GM19463 (cell line): ENCODE measurements around the gene F13A1.

ENCODE experiments used
- ATAC-seq: cut with Tn5 transposase; IDR thresholded peaks from one replicate; pipeline ENCODE4 v1.9.1; 2021; ENCODE audit warnings: mild to moderate bottlenecking, moderate library complexity; ENCODE audit not compliant: unreplicated experiment

The F13A1 gene

DNA sequence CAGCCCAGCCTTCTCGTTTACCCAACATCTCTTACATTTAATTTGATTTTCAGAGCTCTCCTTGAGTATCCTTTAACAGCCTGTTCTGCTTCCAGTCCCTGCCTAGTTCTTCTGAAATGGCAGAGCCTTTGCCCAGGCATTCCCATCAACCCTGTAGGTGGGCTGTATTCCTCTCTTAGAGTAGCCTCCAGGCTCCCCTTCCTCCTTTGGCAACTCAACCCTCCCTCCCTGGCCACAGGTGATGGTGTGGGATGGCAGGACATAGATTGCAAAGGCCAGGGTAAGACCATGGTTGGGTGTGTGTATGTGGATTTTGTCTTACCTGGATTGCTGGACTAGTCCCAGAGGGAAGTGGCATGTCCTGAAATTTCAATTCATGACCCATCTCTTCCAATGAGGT is 125.4 kb downstream of the F13A1 start:
- ATAC-seq = no peak

DNA sequence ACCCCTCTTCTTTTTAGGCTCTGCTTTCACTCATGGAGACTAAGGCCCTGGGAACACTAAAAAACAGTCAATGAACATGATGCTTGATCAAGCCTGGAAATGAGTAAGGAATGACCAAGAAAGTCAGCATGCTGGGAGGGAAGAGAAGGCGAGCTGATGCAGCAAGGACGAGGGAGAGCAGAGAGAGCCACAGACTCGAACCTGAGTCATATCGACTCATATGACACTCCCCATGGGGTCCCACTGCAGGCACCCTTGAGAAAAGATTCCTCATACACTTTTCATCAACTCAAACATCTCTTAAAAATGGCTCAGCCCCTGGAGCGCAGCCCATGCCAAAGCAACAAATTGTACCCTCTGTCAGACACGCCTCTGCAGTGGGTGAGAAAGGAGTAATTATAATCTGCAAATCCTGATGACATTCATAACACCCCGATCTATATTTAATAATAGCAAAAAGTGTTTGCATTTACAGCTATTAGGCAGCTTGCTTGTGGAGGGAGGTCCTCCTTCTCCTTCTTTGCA is 127.2 kb downstream of the F13A1 start:
- ATAC-seq = no peak

DNA sequence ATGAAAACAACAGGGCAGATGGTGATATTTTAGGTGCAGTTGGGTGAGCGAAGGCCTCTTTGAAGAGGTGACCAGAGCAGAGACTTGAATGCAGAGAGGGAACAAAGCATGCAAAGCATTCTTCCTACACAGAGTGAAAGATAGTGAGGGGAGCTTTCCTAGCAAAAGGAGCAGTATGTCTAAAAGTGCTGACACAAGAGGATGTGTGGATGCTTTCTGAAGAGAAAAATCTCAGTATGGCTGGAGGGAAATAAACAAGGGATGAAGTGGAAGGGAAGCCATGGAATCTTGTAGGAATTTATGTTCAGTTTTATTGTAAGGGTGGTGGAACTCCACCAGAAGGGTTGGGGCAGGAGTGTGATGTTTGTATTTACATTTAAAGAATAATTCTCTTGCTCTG is 128.6 kb downstream of the F13A1 start:
- no peak for ATAC-seq

DNA sequence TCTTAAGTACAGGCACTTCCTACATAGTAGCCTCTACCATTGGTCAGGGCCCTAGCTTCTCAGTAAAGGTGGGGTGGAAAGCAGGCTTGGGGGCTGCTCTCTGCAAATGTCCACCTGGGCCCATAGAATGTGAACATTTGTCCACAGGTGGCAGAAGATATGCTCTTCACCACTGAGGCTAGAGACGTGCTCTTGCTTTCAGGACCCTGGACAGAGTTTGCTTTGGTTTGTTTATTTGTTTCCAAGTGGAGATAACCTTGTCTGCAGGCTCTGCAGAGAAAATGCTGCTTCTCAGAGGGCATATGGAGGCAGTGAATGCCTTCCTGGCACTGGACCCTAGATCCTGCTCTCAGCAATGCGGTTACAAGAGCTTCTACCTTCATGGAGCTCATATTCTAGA is 129.0 kb downstream of the F13A1 start:
- no peak for ATAC-seq

DNA sequence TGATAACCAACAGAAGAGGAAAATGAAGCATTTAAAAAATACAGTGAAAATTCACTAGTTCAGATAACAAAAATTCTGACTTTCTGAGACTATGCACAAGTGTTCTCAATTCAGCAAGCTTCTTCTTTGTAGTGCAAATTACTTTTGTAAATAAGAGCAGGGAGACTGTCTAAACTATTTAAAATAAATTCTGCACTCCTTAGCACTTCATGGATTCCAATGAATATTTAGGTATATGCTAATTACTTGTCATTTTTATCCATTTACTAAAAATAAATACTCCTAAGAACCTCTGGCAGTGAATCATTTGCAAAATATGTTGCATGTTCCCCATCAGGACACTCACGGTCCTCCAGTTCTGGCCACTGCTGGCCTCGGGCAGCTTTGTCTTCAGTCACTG is 139.8 kb downstream of the F13A1 start:
- ATAC-seq = no peak

DNA sequence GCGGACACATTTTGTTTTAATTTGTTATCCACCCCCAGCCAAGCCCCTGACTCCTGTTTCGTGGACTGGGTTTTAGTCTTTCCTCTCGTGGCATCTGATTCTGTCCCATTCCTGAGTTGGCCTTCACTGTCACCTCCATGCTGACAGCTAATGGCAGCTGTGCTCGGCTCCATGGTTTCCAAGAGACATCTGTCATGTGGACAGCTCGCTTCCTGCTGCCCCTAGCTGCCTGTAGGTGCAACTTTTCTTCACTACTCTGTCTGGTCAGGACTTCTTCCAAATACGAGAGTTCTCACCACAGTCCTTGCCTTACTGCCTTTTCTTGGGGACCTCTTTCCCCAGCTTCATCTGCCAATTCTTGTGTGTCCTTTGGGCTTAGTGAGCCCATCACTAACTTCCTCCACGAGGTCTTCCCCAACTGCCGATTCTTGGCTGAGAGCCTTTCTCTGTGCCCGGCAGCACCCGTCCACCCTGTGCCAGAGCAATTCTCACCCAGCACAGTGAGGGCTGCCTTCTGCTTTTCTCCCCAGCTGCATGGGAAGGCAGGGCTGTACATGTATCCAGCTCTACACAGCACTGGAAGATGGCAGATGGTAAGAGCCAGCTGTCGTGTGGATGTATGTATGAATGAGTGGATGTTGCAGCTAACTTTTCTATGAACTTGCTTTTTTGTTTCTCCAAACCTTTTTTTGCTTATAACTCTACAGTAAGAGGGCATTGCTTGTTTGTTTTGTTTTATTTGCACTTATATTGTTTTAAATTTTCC is 140.4 kb downstream of the F13A1 start:
- ATAC-seq = no peak

DNA sequence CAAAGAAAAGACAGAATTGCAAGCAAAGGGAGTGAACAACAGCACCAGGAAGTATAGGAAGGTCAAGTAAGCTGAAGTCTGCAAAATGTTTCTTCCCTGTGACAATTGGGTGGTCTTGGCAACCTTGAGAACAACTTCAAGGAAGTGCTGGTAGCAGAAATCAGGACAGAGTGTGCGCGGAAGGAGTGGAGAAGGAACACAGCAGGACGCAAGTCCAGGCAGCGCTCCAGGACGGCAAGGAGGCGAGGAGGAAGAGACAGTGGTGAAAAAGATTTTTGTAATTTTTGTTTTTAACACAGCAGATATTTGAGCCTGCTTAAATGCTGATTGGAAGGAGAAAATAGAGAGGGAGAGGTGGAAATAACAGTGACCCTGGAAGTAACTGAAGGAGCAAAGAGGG is 141.7 kb downstream of the F13A1 start:
- no peak for ATAC-seq

DNA sequence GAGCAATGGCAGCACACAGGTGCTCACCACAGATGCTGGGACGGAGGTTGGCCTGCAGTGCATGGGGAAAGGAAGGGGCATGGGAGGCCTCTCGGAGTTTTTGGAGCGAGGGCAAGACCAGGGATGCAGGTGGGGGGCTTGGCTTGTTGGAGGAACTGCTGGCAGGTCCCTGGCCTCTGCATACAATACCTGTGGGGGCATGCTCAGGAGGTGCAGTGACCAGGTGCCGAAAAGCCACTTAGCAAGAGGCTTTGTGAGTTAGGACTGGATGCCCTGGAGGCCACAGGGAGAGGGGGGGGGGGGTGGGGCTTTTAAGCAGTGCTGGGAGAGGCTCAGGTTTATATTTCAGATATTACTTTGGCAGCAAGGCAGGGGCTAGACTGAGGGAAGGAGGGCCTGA is 142.7 kb downstream of the F13A1 start:
- ATAC-seq = no peak

DNA sequence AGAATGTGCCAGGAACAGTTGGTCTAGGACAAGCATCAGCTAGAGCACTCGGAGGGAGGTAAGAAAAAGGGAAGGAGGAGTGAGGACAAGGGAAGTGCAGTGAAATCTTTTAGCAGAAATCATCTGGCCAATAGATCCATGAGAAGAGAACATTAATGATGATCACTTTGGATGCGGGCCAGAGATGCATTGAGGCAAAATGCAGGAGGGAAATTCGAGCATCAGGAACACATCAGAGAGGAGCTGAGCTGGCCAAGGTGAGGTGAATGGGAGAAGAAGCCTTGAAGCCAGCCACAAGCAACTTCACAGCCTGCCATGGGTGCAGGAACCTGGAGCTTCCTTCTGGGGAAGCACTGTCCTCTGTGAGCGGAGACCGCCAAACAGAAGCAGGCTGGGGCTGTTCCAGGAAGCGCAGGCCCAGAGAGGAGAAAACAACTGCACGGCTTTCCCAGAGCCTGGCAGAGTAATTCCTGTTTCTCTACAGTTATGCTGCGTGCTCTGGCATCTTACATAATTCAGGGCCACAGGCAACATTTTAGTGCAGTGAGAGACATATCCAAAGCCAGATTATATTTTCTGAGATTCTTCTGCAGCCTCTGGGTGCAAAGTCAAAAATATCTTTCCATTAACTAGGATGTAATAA is 143.8 kb downstream of the F13A1 start:
- ATAC-seq = no peak

DNA sequence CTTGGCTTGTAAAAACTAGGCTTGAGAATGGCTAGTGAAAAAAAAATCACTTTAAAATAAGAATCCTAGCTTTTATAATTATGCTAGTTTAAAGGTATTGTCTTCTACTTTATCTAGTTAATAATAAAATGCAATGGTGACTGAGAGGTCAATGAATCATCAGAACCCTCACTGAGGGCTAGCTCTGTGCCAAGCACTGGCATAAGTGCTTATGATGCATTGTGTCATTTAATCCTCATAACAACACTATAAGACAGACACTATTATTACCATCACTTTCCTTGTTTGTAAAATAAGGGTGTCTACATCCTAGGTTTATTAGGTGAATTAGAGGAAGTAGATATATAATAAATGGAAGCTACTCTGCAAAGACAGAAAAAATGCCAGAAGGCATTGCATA is 144.3 kb downstream of the F13A1 start:
- ATAC-seq = no peak

DNA sequence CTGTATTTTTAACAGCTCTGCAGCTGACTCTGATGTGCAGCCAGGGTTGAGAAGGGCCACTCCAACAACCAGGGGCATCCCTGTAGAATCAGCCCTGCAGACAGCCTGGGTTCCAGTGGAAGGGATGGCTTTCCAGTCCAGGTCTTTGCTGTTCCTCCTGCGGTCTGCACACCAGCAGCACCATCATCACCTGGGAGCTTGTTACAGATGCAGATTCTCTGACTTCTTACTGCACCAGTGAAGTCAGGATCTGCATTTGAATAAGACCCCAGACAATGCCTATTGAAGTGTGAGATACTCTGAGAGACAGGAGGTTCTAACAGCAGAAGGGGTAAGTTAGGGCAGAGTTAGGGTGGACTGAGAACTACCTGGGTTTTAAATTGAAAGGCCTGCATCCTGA is 151.3 kb downstream of the F13A1 start:
- no peak for ATAC-seq

DNA sequence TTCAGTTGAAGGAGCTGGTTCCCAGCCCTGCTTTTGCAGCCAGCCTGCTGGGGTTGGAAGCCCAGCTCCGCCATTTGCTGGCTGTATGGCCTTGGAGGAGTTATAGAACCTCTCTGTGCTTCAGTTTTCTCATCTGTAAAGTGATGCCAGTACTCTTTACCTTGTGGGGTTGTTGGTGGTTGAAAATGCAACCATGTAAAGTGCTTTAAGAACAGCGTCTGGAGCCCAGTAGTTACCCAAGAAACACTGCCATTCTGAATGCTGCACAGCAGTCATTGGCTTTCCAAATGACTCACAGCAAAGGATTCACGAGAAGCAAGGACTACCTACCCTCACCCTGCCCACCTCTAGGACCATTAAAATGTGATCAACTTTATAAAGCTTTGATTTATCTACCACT is 154.4 kb downstream of the F13A1 start:
- ATAC-seq = no peak

DNA sequence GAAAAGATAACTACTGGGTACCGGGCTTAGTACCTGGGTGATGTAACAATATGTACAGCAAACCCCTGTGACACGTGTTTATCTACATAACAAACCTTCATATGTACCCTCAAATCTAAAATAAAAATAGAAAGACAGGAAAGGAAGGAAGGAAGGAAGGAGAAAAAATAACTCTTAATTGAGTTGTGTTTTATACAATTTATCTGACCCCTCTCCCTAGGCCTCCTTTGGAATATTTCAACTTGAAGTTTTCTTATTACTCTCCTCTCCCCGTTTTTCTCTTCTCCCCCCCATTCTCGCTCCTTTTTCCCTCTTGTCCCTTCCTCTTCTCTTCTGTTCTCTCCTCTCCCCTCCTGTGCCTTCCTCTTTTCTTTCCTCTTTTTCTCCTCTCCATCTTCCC is 156.1 kb downstream of the F13A1 start:
- no peak for ATAC-seq

DNA sequence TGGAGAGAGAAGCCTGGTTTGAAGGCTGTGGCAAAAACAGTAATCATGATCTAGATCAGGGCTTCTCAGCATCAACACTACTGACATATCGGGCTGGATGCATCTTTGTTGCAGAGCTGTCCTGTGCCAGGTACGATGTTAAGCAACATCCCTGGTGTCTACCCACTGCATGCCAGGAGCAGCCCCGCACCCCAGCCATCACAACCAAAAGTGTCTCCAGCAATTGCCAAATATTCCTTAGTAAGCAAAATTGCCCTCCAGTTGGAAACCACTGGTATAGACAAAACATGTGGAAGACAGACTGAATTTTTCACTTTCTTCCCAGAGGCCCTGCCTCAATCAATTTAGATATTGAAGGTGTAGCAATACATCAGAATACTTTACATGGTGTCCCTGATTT is 166.1 kb downstream of the F13A1 start:
- no peak for ATAC-seq

DNA sequence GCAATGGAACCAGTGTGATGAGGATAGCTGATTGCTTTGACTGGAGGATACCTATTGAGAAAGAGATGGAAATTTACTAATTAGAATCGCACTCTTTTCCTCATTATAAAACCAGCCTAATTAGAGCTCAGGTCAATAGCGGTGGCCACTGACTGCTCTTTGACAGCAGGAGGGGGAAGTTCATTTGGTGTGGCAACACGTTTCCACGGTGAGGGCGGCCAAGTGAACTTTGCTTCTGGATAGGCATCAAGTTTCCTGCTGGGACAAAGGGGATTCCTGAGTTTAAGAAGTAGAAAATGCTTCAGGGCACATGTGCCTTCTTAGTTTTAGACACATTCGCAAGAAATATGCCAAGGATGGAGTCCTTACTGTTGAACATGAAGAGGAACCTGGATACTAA is 168.4 kb downstream of the F13A1 start:
- no peak for ATAC-seq

DNA sequence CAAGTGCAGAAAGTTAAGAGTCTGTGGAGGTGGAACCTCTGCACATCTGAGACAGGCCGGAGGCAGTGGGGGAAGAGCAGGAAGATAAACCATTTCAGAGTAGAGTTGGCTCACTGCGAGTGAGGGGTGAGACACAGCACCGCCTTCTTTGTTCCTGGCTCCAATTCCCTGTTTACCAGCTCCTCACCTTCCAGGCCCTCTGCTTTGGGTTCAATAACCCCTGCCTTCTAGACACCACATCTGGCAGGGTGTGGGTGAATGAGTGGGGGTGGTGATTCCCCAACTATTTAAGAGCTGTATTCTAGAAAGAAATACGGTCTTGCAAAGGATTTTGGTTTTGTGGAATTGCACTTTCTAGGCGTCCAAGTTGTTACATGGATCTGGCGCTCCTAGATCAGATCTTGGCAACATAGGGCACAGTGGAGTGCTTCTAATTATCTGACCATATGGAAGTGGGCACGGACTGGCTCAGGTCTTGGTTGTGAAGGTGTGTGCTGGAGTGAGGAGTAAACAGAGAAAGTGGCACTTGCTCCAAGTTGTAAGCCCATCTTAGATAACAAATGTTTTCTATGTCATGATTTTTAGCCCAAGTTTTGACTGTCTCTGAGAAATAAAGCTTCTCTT is 172.2 kb downstream of the F13A1 start:
- no peak for ATAC-seq

DNA sequence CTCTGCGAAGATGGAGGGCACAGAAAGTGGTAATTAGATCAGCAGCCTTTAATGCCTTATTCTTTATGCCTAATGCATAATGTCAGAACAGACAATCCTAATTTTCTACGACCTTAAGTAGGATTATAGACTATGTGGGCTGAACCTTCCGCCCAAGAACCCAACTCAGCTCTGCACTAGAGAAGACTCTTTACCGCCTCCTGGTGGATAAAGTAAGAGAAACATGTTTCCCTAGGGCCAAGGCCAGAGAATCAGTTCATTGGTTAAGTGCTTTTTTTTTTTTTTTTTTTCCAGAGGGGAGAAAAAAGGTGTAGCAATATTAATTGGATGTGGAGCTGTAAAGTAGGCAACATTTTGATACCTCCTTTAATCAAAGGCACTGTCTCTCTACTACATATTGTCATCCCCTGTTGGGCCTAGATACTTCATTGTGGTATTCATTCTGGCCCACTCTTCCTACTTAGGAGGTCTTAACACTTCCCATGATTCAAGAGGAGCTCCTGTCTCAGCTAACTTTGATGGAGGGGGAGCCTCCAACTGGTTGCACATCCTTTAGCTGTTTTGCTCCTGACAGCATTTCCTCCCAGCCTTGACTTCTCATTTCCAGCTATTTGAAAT is 188.9 kb downstream of the F13A1 start:
- ATAC-seq = no peak

DNA sequence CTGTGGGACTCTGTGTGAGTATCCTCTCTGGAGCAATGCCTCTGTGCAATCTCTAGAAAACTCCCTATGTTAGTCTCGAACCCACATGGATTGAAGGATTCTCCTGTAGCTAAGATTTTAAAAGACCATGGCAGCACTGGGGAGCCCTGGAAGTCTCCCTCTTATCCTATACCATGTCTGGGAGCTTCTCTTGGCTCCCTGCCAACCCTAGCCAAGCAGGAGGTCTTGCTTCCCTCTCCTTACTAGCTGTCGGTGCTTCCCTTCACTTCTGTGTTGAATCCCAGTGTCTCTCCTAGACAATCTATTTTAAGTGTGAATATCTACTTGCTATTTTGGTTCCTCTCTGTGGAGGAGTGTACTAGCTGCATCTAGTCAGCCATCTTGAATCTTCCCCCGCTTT is 195.0 kb downstream of the F13A1 start:
- ATAC-seq = no peak

DNA sequence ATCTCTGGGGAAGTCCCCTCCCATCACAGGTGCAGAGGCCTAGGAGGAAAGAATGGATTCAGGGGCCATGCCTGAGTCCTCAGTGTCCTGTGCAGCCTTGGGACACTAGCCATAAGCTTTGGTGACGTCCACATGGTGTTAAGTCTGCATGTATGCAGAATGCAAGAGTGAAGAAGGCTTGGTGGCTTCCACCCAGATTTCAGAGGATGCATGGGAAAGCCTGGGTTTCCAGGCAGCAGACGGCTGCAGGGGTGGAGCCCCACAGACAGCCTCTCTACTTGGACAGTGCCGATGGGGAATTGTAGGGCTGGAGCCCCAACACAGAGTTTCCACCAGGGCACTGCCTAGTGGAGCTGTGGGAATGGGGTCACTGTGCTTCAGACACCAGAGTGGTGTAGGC is 196.7 kb downstream of the F13A1 start:
- no peak for ATAC-seq

DNA sequence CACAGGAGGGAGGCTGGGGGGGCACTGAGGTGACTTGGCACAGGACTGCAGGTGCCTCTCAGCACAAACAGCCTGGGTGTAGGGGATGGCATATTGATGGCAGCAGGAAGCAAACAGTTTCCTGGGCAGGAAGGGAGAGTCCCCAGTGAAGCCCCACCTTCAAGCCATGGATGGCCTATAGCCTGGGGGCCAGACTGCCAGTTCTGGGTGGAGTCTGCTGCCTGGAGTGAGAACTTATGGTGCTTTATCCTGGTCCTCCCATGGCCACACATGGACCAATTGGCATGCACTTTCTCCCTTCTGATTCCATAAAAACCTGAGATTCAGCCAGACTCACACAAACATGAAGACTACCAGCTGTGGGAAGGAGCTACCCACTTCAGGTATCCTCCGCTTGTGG is 198.5 kb downstream of the F13A1 start:
- ATAC-seq = no peak

DNA sequence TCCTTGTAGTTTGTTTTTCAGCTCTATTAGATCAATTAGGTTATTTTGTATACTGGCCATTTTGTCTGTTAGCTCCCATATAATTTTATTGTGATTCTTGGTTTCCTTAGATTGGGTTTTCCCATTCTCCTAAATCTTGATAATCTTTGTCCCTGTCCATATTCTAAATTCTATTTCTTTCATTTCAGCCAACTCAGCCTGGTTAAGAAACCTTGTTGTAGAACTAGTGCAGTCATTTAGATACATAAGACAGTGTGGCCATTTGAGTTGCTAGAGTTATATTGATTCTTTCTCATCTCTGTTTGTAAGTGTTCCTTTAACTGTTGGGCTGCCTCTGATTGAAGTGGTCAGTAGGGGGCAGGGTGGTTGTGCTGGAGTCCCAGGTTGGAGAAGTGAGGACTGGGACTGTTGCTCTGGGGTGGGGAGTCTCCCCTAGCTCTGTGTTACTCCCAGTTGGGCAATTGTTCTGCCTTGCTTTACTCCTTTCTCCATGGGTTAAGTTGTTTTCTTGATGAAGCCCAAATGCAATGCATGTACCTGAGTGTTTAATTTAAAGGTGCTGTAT is 214.9 kb downstream of the F13A1 start:
- ATAC-seq = no peak
